Transverse colon (tissue), 3 donors: ENCODE measurements around the gene AOPEP.

Source experiments
- CTCF ChIP-seq, 5 experiments: fragments of 200-600 bp in 3 of 5; fragments of 450-650 bp in 2 of 5; sonication (generic) in 3 of 5; IDR thresholded peaks; 1 replicate in 2 of 5; 2 replicates in 3 of 5; pipeline ENCODE4 v1.5.1; 2016 to 2017; ENCODE audit warnings: antibody characterized with exemption in 5 of 5, inconsistent platforms in 3 of 5, mild to moderate bottlenecking in 2 of 5, moderate library complexity in 1 of 5
- EP300 ChIP-seq: sonication (generic); formaldehyde crosslinking; IDR thresholded peaks from one replicate; pipeline ENCODE4 v1.6.1; 2017; ENCODE audit warnings: antibody characterized with exemption, low read depth
- POLR2A ChIP-seq: fragments of 450-650 bp; IDR thresholded peaks from one replicate; pipeline ENCODE4 v1.6.1; 2016; ENCODE audit warnings: antibody characterized with exemption, mild to moderate bottlenecking, moderate library complexity

GRCh38 chr9:95078939-95079338 is 352.4 kb downstream of the AOPEP start:
- TF ChIP-seq EP300: no peak
- no peak for TF ChIP-seq POLR2A
- peak in 1 of 5 experiments; percentile 12 for TF ChIP-seq CTCF (IDR thresholded peaks at IDR 0.05)
